Right lobe of liver (tissue), 4 donors: ENCODE results near the gene MACROD1.

Experiments
- CTCF ChIP-seq, 4 donors: fragments of 200-600 bp in 3 of 4; fragments of 450-650 bp in 1 of 4; IDR thresholded peaks; one replicate each; pipeline versions ENCODE4 v1.5.1 to v1.8.0; 2016 to 2022; ENCODE audit warnings: antibody characterized with exemption in 4 of 4, mild to moderate bottlenecking in 2 of 4
- POLR2A ChIP-seq: fragments of 450-650 bp; IDR thresholded peaks from one replicate; pipeline ENCODE4 v1.6.1; 2017; ENCODE audit warnings: antibody characterized with exemption, mild to moderate bottlenecking
- donor health status: DM: no; HTN: no; CAD: no.
- donor health status: DM: no; HTN: no; CAD: no.
- donor health status: DM: no; HTN: yes; CAD: no.

GRCh38 chr11:64146036-64146955, 19.6 kb downstream of the MACROD1 start:
- peak; percentile 49 to 74 (median 64) for TF ChIP-seq CTCF (IDR thresholded peaks at IDR 0.05)
- TF ChIP-seq POLR2A, result no peak
